NB4 (cell line): ENCODE data around the gene TIMM8A.

Experiments used
- CTCF ChIP-seq: IDR thresholded peaks from one replicate; pipeline ENCODE4 v1.5.1; 2012; ENCODE audit warnings: low read depth, low read length
- POLR2A ChIP-seq: IDR thresholded peaks from 2 replicates; pipeline ENCODE4 v1.6.1; 2011; ENCODE audit warnings: mild to moderate bottlenecking; ENCODE audit not compliant: insufficient read length; ENCODE audit errors: extremely low read depth

GRCh38 chrX:101386542-101386885 is 38.0 kb upstream of the TIMM8A start:
- no peak for TF ChIP-seq CTCF
- no peak for TF ChIP-seq POLR2A
